ENCODE data around the gene KATNAL1. TPM values are rescaled to one million over a fixed set of nuclear protein-coding genes. Genes with fewer than 3 reads are reported as not detected.

KATNAL1 gene
- polyA plus RNA-seq, 1 donor (not counting 4 experiments of a cell fraction or from before 2014, with no cell fraction given), result 10.1 TPM

GRCh38 chr13:30313311-30313710, 6.0 kb upstream of the KATNAL1 start:
- FAIRE-seq, result no peak
- Histone ChIP-seq H3K4me3 (ENCODE audit: control insufficient read depth in 2 of 3, extremely low read depth in 1 of 3, insufficient read depth in 2 of 3, low read depth in 1 of 3, low read length in 3 of 3) (no peak overlapping the region), H3K9ac (ENCODE audit: control insufficient read depth, extremely low read depth, insufficient read depth, low read length) (no peak overlapping the region), H3K4me2 (ENCODE audit: control insufficient read depth, extremely low read depth, insufficient read depth, low read depth, low read length) (no peak overlapping the region), H3K9me3 (ENCODE audit: control insufficient read depth, low read depth, low read length) (no peaks in the 10 kb centered on the region), H3K79me2 (ENCODE audit: control insufficient read depth, insufficient read depth, low read length) (no peaks in the 10 kb centered on the region), H4K20me1 (ENCODE audit: control insufficient read depth, extremely low read depth, insufficient read depth, low read length) (no peaks in the 10 kb centered on the region), H3K27me3 (ENCODE audit: control insufficient read depth, extremely low read depth, insufficient read depth, low read length) (no peaks in the 10 kb centered on the region), H2AFZ (ENCODE audit: control insufficient read depth, low read length) (no peak overlapping the region), H3K4me1 (ENCODE audit: control insufficient read depth, extremely low read depth, insufficient read depth, low read length) (peaks cover under 1% of the 10 kb centered on the region), H3K9me1 (ENCODE audit: control insufficient read depth, extremely low read depth, insufficient read depth, low read length) (no peaks in the 10 kb centered on the region), H3K27ac (ENCODE audit: control insufficient read depth, insufficient read depth, low read length) (no peak overlapping the region), H3K36me3 (ENCODE audit: control insufficient read depth in 2 of 2, extremely low read depth in 1 of 2, insufficient read depth in 2 of 2, low read length in 2 of 2) (peaks cover 0 to 6% of the 10 kb centered on the region in 2 experiments)
- dilution Hi-C loops (cut with MboI; ENCODE audit: extremely low pct_ligation_motif_present, low sequenced_read_pairs), result no loop called here
- no peak for TF ChIP-seq EZH2 (IDR thresholded peaks at IDR 0.05; ENCODE audit: low read length)
- no peak for TF ChIP-seq CTCF (optimal IDR thresholded peaks at IDR 0.05 in 1 of 3, IDR thresholded peaks at IDR 0.05 in 1 of 3, conservative IDR thresholded peaks at IDR 0.05 in 1 of 3; ENCODE audit: extremely low read depth in 1 of 3, insufficient read depth in 2 of 3, low read length in 3 of 3)
- DNase-seq (ENCODE audit: low read depth, low spot score), result no peak

GRCh38 chr13:30312904-30313303, 5.6 kb upstream of the KATNAL1 start:
- dilution Hi-C loops (cut with MboI; ENCODE audit: extremely low pct_ligation_motif_present, low sequenced_read_pairs), result no loop called here
- H3K4me3 ChIP-seq (ENCODE audit: control insufficient read depth in 2 of 3, extremely low read depth in 1 of 3, insufficient read depth in 2 of 3, low read depth in 1 of 3, low read length in 3 of 3), result no peak overlapping the region
- no peaks in the 10 kb centered on the region for H3K79me2 ChIP-seq (ENCODE audit: control insufficient read depth, insufficient read depth, low read length)
- H3K9ac ChIP-seq (ENCODE audit: control insufficient read depth, extremely low read depth, insufficient read depth, low read length), result no peak overlapping the region
- H3K4me2 ChIP-seq (ENCODE audit: control insufficient read depth, extremely low read depth, insufficient read depth, low read depth, low read length), result no peak overlapping the region
- FAIRE-seq (no peak), DNase-seq (ENCODE audit: low read depth, low spot score) (no peak)
- no peaks in the 10 kb centered on the region for H4K20me1 ChIP-seq (ENCODE audit: control insufficient read depth, extremely low read depth, insufficient read depth, low read length)
- no peak for TF ChIP-seq CTCF (optimal IDR thresholded peaks at IDR 0.05 in 1 of 3, IDR thresholded peaks at IDR 0.05 in 1 of 3, conservative IDR thresholded peaks at IDR 0.05 in 1 of 3; ENCODE audit: extremely low read depth in 1 of 3, insufficient read depth in 2 of 3, low read length in 3 of 3)
- no peak for TF ChIP-seq EZH2 (IDR thresholded peaks at IDR 0.05; ENCODE audit: low read length)
- no peaks in the 10 kb centered on the region for H3K9me3 ChIP-seq (ENCODE audit: control insufficient read depth, low read depth, low read length)
- H3K27ac ChIP-seq (ENCODE audit: control insufficient read depth, insufficient read depth, low read length), result no peak overlapping the region
- H3K9me1 ChIP-seq (ENCODE audit: control insufficient read depth, extremely low read depth, insufficient read depth, low read length), result no peaks in the 10 kb centered on the region
- peaks cover 5% of the 10 kb centered on the region for H3K4me1 ChIP-seq (ENCODE audit: control insufficient read depth, extremely low read depth, insufficient read depth, low read length)
- H3K27me3 ChIP-seq (ENCODE audit: control insufficient read depth, extremely low read depth, insufficient read depth, low read length), result no peaks in the 10 kb centered on the region
- H3K36me3 ChIP-seq (ENCODE audit: control insufficient read depth in 2 of 2, extremely low read depth in 1 of 2, insufficient read depth in 2 of 2, low read length in 2 of 2), result peaks cover 0 to 6% of the 10 kb centered on the region in 2 experiments
- H2AFZ ChIP-seq (ENCODE audit: control insufficient read depth, low read length), result no peak overlapping the region
